Body of pancreas (tissue), 4 donors: Measurements from ENCODE around the gene H1-8. TPM values are rescaled to one million over a fixed set of nuclear protein-coding genes. Genes with fewer than 3 reads are reported as not detected.
"Not testable (repeated sequence)": the region's sequence is repeated elsewhere in the genome, so short reads cannot be mapped to it uniquely, and the experiment has no call there.

Source experiments
- ATAC-seq: fragments of 150-250 bp; one replicate; pipeline ENCODE4 v1.9.1; 2016
- DNase-seq, 4 donors: peaks; one replicate each; pipeline ENCODE4 v3.0.0-alpha.2; 2019
- H3K27ac ChIP-seq, 4 donors: fragments of 200-600 bp; sonication (generic); 1 replicate in 3 of 4; 2 replicates in 1 of 4; pipeline versions ENCODE4 v1.5.1 to v1.6.1; 2016 to 2019; ENCODE audit warnings: mild to moderate bottlenecking in 1 of 4, mixed read lengths in 1 of 4, moderate library complexity in 1 of 4
- H3K27me3 ChIP-seq, 2 donors: fragments of 200-600 bp; sonication (generic); one replicate each; pipeline ENCODE4 v1.6.0; 2016; ENCODE audit warnings: mild to moderate bottlenecking in 1 of 2
- H3K36me3 ChIP-seq, 2 donors: fragments of 200-600 bp; sonication (generic); replicated peaks in 1 of 2; 2 replicates each; pipeline ENCODE4 v1.5.1; 2016; ENCODE audit warnings: low read depth in 2 of 2; ENCODE audit not compliant: insufficient read depth in 1 of 2
- H3K4me1 ChIP-seq: fragments of 200-600 bp; sonication (generic); one replicate; pipeline ENCODE4 v1.6.0; 2016
- H3K4me3 ChIP-seq, 2 donors: fragments of 200-600 bp; sonication (generic); 1 replicate in 1 of 2; 2 replicates in 1 of 2; pipeline ENCODE4 v1.5.1; 2016 to 2019
- H3K9me3 ChIP-seq, 3 donors: fragments of 200-600 bp; sonication (generic); 1 replicate in 2 of 3; 2 replicates in 1 of 3; pipeline ENCODE4 v1.5.1; 2016
- CTCF ChIP-seq, 7 experiments: fragments of 450-650 bp in 4 of 7; fragments of 200-600 bp in 3 of 7; sonication (generic) in 3 of 7; IDR thresholded peaks; one replicate each; pipeline ENCODE4 v1.5.1; 2016 to 2019; ENCODE audit warnings: antibody characterized with exemption in 7 of 7
- POLR2A ChIP-seq, 3 donors: fragments of 450-650 bp; IDR thresholded peaks; one replicate each; pipeline ENCODE4 v1.6.1; 2016; ENCODE audit warnings: antibody characterized with exemption in 3 of 3, mild to moderate bottlenecking in 2 of 3
- WGBS, 2 donors: methylation state at CpG; one replicate each; pipeline ENCODE4 v1.1.5; 2017; 5-methylcytosine and 5-hydroxymethylcytosine counted together
- intact Hi-C: fragments of 100-400 bp; cut with DNase I; formaldehyde crosslinking; loops from one replicate; pipeline ENCODE4 v1.15.1; 2023
- total RNA-seq, 2 donors: library from RNA; depleted of rRNA; stranded (reverse); fragments of >200 nt; gene quantifications; one replicate each; pipeline ENCODE4 v1.1.0, GENCODE V29; 2016

Gene H1-8
- total RNA-seq, 2 donors from 2014 or later, result not detected

- H3K36me3 ChIP-seq, result no peaks in the 10 kb centered on the region
- intact Hi-C loops, result no loop called here
- WGBS, 2 donors, result 83 to 95% methylated on average over 2 to 3 of the region's 3 CpGs
Observed at GRCh38 chr3:129536804-129537203, 6.2 kb upstream of the H1-8 start.

GRCh38 chr3:129539206-129539605, 3.8 kb upstream of the H1-8 start:
- intact Hi-C loops, result no loop called here
- WGBS, 2 donors, result 77 to 84% methylated on average over 8 of the region's 8 CpGs

More at GRCh38 chr3:129536804-129537203, 6.2 kb upstream of the H1-8 start:
- ATAC-seq (no peak), DNase-seq (no peak)
- H3K27me3 ChIP-seq, result no peaks in the 10 kb centered on the region
- no peak for TF ChIP-seq POLR2A (IDR thresholded peaks at IDR 0.05)
- peaks cover 11% of the 10 kb centered on the region for H3K4me1 ChIP-seq
- H3K9me3 ChIP-seq, result no peaks in the 10 kb centered on the region
- H3K27ac ChIP-seq, result no peak overlapping the region
- H3K4me3 ChIP-seq, result no peak overlapping the region

DNA sequence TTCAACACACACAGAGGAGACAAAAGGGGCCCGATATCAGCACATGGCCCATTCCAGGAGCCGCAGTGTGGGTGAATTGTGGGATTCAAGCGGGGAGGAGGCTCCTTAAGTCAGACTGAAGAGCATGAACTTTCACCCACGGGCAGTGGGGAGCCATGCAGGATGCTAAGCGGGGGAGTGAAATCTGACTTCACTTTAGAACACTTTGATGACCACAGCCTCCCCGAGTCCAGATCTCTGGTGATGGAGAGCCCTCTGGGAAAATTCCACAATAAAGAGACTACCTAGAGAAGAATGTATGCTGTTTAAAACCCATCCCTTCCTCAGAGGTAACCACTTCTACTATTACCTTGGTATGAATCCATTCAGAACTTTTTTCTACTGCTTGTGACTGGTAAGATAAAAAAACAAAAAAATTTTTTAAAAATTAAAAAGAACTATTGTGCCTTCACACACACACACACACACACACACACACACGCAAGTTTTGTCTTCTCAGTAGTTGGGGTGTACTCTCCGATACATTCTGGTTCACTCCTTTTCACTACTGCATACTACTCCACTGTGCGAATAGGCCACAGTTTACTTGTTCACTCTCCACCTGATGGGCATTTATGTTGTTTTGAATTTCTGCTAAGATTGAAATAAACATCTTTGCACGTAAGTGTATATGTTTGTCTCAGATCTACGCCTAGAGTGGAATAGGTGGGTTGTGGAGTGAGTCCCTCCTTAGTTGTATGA, 2.0 kb upstream of the H1-8 start:
- Histone ChIP-seq H3K27ac (no peak overlapping the region), H3K27me3 (no peaks in the 10 kb centered on the region), H3K4me3 (no peak overlapping the region), H3K9me3 (no peaks in the 10 kb centered on the region), H3K4me1 (no peaks in the 10 kb centered on the region), H3K36me3 (no peaks in the 10 kb centered on the region)
- intact Hi-C loops, result no loop called here
- TF ChIP-seq CTCF (IDR thresholded peaks at IDR 0.05), result no peak
- no peak for TF ChIP-seq POLR2A (IDR thresholded peaks at IDR 0.05)
- whole genome bisulfite sequencing, 2 donors, result 89 to 91% methylated on average over 11 of the region's 11 CpGs
- DNase-seq (no peak), ATAC-seq (no peak)

More at GRCh38 chr3:129539206-129539605, 3.8 kb upstream of the H1-8 start:
- Histone ChIP-seq H3K9me3 (no peaks in the 10 kb centered on the region), H3K4me3 (no peak overlapping the region), H3K4me1 (peaks cover 9% of the 10 kb centered on the region), H3K27me3 (no peaks in the 10 kb centered on the region), H3K36me3 (no peaks in the 10 kb centered on the region), H3K27ac (no peak overlapping the region)
- TF ChIP-seq POLR2A (IDR thresholded peaks at IDR 0.05) (no peak), CTCF (IDR thresholded peaks at IDR 0.05) (no peak)
- ATAC-seq, result no peak
- DNase-seq, result no peak

GRCh38 chr3:129542747-129543146, 228 bp upstream of the H1-8 start:
- 84 to 95% methylated on average over 3 to 5 of the region's 5 CpGs for WGBS, 2 donors
- TF ChIP-seq POLR2A (IDR thresholded peaks at IDR 0.05) (no peak), CTCF (IDR thresholded peaks at IDR 0.05) (no peak)
- no peaks in the 10 kb centered on the region for H3K4me1 ChIP-seq
- DNase-seq (no peak), ATAC-seq (no peak)
- intact Hi-C loops, result no loop called here
- no peak overlapping the region for H3K27ac ChIP-seq
- no peaks in the 10 kb centered on the region for H3K27me3 ChIP-seq
- no peaks in the 10 kb centered on the region for H3K9me3 ChIP-seq
- no peak overlapping the region for H3K4me3 ChIP-seq
- H3K36me3 ChIP-seq, result no peaks in the 10 kb centered on the region

DNA sequence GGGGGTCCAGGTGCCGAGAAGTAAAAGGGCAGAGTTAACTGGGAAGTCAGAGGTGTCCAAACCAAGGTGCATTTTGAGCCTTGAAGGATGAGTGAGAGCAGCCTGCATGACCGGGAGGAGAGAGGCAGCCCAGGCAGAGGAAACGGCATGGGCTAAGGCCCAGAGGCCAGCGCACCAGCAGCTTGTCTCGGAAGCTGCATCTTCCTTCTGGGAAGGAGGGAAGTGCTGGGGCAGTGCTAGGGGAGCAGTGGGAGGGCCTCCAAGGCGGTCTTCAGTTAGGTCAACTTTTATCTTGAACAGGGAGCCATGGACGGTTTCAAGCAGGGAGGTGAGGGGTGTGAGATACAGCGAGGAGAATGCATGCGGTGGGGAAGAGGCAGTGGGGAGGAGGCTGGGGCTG, 1.0 kb downstream of the H1-8 start:
- H3K36me3 ChIP-seq, result no peaks in the 10 kb centered on the region
- no peak for ATAC-seq
- no peaks in the 10 kb centered on the region for H3K27me3 ChIP-seq
- 86 to 88% methylated on average over 9 of the region's 9 CpGs for WGBS, 2 donors
- no peak overlapping the region for H3K27ac ChIP-seq
- peaks cover 9% of the 10 kb centered on the region for H3K4me1 ChIP-seq
- intact Hi-C loops, result no loop called here
- TF ChIP-seq POLR2A (IDR thresholded peaks at IDR 0.05), result no peak
- TF ChIP-seq CTCF (IDR thresholded peaks at IDR 0.05), result no peak
- DNase-seq, result no peak
- no peak overlapping the region for H3K4me3 ChIP-seq
- no peaks in the 10 kb centered on the region for H3K9me3 ChIP-seq

GRCh38 chr3:129545951-129546350, 3.0 kb downstream of the H1-8 start:
- DNase-seq, H3K4me3 ChIP-seq, intact Hi-C loops, H3K27me3 ChIP-seq, H3K9me3 ChIP-seq, ATAC-seq, H3K27ac ChIP-seq, H3K36me3 ChIP-seq: not testable (repeated sequence)
- peaks cover 14% of the 10 kb centered on the region for H3K4me1 ChIP-seq
- WGBS, 2 donors, result 81 to 92% methylated on average over 3 of the region's 3 CpGs
